ENCODE results near the gene ZC3H12A.

The ZC3H12A gene

DNA sequence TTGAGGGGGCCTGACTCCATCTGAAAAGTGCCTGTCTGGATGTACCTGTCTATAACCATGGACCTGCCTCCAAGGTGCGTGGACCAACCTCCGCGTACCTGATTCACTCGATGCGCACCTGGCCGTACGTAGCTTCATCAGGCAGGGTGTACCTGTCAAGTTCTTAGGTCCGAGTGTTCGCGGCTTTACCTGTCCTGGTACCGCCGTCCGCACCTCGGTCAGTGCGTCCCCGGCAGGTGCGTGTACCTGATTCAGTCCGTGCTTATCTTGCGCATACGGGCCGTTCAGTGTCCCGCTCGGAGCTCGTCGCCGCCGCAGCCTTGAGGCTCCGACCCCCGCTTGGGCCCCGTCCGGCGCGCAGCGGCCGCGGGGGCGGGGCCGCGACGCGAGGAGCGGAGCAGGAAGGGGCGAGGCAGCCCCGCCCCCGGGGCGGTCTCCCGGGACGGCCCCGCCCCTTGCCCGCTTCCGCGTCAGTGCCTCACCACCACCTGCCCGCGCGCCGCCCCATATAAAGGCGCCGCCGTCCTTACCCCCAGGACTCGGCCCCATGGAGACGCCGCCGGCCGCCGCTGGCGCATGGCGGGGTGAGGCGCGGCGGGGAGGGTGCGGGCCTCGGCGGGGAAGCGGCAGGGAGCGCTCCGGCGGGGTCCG lies at the start of gene ZC3H12A:
Gene ZC3H12A, plus strand, starts transcription at position 535 of the 651 bp plus-strand sequence. CDS start 917 bp downstream, outside the sequence.
- no peak for FAIRE-seq

DNA sequence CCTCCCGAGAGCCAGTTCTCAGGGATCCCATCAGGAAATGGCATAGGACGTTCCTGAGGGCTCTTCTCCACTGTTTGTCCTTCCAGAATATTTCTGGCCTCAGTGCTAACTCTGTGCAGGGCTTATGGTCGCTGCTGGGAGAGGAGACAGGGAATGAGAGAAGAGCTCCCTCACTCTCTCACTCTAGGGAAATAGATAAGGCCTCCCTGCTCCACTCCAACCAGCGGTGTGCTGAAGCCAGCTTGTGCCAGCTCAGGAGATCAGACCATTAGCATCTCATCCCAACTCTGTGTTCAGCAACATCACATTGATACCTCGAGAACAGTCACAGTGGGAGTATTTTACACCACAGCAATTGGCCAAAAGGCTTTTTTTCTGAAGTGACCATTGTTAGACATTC lies 49.2 kb upstream of the ZC3H12A start:
- no peak for FAIRE-seq

DNA sequence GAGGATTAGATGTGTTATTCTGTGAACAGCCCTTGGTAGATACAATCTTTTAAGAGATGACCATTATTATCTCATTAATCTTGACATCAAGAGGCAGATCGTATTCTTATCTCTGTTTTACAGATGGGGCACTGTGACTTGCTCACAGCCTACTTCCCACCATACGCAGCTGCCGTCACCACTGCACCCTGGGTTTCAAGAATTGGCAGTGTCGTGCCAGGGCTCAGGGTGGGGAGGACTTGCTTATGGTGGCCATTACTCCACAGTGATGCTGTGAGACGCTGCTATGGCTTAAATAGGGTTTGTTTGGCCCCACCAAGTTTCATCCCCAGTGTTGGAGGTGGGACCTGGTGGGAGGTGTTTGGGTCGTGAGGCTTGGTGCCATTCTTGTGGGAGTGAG lies 45.4 kb upstream of the ZC3H12A start:
- FAIRE-seq = no peak

DNA sequence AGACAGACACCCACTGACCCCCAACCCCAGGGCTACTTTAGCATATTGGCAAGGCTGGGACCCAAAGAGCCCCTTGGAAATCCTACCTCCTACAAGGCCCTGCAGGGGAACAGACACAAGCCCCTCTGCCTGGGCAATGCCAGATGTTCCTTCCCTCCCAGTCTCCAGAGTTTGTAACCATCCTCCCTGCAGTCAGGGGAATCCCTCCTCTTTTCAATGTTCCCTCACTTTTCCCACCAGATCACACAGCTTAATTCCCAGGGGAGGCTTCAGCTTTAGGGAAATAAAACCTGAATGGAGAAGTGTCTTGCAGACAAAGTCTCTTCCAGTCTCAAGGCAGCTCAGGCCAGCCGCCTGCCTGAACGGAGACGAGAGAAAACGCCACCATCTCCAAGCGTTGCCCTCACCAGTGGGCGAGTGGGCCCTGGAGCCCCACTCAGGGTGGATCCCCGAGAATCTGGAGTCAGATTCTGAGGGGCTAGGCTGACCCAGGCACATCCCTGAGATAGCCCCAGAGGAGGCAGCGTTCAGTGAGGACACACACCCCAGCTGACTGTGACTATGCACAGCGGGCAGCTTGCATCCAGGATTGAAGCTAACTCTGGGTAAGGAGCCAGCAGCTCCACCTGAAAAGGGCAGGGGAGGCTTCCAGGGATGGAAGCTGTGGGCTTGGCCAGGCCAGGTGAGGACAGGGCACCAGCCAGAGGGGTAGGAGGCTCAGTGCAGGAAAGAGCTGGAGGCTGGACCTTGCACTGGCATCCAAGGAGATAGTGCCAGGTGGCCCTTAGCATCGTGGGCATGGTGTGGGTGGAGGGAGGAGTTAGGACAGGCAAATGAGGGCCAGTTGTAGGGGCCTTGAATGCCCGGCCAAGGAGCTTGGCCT lies 44.0 kb upstream of the ZC3H12A start:
- no peak for FAIRE-seq

DNA sequence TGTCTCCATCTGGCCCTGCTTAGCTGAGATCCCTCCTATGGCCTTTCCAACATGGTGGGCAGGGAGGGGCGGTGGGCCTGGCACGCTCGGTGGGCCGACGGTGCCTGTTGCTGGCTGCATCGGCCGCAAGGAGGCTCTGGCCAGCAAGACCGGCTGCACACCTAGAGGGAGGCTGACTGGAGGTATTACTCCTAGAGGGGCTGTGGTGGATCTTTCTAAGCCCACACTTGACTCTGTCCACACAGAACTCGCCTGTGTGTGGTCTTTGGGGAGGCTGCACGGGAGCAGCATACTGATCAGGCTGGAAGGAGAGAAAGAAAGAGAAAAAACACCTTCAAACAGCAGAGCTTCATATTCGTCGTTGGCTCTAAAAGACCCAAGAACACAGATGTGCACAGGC lies 41.7 kb upstream of the ZC3H12A start:
- FAIRE-seq = no peak

DNA sequence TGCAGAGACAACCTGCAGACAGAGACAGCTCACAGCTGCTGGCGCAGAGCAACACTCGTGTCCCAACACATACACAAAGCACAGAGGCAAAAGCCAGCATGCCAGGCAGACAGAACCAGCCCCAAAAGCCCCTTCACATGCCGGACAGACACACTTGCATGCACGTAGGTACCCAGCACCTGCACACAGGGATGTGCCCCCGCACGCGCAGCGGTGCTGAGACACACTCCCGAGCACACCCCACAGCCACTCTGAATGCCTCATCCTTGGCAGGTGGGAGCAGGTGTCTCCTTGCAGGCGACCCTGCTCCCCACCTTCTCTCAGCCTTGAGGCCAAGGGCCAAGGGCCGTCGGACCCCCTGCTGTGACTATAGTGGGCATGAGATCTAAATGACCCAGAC lies 41.2 kb upstream of the ZC3H12A start:
- FAIRE-seq = no peak

DNA sequence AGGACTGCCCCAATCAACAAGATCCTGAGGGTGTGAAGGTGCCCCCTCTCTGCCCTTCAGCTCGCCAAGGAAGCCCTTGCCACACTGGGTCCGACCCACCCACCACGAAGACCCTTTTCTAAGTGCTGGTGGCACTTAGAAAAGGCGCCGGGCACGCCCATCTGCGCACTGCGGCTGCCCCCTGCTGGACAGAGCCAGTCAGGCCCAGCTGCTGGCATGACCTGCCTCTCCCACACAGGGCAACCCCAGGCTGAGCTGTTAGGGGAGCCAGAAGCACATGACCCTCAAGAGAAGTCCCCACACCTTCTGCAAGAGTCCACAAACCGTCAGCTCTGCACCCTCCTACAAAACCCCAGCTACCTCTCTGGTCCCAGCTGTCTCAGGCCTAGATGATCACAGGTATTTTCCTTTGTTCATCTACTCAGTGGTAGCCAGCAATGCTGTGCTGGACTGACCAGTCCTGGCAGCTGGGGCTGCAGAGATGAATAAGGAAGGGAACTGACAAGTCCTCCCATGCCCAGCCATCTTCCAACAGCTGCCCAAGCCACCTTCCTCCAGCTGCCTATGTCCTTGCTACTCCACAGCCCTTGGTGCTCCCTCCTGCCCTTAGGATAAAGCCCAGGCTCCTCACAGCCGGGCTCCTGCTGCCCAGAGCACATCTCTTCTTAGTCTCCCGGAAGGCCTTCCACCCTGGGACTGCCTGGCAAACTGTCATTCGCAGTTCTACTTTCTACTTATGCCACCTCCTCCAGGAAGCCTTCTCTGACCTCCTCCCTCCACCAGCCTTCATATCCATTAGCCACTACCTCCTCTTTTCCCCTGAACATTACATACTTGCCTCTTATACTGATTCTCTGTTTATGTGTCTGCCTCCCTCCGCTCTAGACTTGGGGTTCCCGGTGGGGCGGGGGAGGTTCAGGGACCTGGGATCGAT lies 39.8 kb upstream of the ZC3H12A start:
- FAIRE-seq = no peak

DNA sequence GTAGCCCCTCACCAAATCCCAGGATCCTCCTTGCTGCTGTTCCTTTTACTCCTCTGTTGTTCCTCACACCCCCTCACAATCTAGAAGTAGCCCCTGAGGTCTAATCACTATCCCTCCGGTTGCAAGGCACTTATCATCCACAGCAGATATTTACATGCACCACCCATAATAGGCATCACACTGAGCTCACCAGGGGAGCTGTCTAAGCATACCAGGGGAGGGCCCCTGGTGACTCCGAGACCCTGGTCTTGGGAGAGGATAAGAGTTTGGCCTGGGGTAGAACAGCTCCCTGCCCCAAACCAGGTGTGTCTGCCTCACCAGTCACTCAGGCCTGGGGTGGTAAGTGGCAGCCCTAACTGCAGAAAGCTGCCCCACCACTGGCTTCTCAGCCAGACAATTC lies 37.3 kb upstream of the ZC3H12A start:
- no peak for FAIRE-seq

DNA sequence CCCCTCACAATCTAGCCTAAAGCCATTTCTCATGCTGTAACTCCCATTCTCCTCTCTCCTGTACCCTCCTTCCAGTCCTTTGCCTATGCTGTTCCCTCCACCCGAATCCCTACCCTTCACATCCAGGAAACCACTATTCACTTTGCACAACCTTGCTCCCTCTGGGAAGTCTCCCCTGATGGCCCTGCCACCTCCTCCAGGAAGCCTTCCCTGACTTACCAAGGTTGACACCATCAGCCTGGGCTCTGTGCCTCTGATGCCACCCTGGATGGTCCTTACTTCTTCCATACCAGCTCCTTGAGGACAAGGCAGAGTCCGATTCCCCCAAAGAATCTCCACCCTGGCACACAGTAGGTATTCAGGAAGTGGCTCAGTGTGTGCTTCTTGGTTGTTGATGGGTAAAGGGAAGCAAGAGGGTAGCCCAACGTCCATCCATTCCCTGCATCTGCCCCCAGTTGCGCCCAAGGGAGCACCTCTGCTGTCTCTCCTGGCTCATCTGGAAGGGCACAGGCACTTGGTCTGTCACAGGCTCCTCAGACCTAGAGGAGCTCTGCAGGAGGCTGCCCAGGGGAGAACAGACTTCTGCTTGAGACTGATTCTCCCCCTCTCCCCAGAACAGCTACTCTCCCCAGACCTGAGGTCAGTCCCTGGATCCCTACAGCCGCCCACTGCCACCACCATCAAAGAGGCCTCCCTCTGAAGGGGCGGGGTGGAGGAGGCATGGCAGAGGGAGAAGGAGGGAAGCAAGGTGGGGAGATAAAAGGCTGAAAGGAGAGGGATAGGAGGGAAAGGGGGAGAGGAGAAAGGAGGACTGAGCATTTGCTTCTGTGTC lies 36.1 kb upstream of the ZC3H12A start:
- FAIRE-seq = no peak

DNA sequence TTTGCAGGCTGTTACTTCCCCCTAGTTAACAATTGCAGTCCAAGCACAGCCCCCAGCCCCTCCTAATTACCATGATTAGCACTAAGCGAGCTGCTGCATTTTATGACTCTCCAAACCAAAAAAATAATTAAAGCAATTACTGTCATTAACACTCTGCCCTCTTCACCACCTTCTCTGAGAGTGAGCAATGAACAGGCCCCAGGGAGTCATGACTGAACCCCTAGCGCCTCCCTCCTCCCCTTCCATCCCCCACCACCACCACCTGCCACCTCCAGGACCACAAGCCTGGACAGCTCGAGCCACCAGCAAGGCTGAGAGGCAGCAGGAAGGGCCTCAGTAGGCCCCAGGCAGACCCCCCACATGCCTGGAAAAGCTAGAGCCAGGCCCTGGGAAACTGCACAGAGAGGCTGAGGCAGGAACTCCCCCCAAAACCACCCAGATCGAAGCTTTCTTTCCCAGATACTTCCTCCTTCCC lies 35.5 kb upstream of the ZC3H12A start:
- FAIRE-seq = no peak

DNA sequence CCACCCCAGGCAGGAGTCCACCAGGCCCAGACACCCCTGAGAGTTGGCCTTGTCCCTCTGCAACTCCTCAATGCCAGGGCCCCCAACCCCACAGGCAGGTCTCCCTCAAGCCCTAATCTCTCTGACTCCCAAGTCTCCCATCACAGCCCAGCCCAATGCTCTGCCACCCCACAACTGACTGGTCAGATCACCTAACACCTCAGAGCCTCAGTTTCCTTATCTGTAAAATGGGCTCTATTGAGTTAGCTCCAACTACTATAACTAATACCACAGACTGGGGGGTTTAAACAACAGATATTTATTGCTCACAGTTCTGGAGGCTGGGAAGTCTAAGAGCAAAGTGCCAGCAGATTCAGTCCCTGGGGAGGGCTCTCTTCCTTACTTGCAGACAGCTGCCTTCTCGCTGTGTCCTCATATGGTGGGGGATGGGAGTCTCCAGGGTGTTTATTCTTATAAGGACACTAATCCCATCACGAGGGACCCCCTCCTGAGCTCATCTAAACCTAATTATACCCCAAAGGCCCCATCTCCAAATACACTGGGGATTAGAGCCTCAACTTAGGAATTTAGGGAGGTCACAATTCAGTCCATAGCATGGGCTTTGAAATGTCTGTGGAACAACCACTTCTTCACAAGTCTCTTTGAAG lies 34.9 kb upstream of the ZC3H12A start:
- no peak for FAIRE-seq

DNA sequence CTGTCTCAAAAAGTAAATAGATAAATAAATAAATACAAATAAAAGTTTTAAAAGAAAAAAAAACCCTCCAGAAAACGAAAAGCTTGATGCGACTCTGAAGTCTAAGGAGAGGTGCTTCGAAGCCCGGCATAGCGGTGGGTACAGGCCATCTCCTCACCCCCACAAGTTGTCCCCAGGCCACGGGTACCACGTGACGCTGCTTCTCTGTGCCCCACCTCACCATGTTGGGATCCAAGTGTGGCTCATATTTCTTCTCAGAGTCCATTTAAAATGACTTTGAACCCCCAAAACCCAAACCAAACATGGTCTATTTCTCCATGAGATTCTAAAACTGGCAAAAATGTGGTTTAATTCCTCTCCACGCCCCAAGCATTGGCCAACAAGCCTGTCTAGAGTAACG lies 32.9 kb upstream of the ZC3H12A start:
- no peak for FAIRE-seq

DNA sequence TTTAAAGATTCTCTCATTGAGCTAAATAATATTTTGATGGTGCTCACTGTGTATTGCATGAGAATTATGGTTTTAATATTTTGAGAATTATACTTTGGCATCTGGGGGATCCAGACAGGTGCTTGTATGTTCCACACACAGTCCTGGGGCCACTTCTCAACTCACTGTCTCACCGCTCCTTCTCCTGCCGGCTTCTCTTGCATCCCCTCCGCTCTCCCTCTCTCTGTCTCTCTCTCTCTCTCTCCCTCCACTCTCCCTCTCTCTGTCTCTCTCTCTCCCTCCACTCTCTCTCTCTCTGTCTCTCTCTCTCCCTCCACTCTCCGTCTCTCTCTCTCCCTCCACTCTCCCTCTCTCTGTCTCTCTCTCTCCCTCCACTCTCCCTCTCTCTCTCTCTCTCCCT lies 32.2 kb upstream of the ZC3H12A start:
- FAIRE-seq = no peak

DNA sequence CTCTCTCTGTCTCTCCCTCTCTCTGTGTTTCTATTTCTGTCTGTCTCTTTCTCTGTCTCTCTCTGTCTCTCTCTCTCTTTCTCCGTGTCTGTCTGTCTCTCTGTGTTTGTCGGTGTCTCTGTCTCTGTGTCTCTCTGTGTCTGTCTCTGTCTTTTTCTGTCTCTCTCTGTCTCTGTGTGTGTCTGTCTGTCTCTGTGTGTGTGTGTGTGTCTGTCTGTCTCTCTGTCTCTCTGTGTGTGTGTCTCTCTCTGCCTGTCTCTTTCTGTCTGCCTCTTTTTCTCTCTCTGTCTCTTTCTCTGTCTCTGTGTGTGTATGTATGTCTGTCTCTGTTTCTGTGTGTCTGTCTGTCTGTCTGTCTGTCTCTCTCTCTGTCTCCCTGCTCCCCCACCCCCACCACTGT lies 31.7 kb upstream of the ZC3H12A start:
- no peak for FAIRE-seq

DNA sequence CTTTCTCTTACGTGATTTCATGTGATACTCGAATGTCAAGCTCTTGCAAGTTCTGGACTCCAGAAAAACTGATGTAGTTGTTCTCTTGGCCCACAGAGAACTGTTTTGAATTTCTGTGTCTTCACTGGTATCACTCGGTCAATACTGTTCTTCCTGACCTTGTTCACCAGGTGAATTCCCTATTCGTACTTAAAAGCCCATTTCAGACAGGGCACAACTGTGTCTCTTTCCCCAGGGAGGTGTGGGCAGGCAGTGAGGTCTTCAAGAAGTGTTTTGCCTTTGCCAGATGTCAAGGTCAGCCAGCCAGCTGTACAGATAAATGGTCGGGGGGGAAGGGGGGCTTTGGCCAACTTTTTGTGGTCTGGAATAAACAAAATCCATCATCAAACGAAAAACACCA lies 27.5 kb upstream of the ZC3H12A start:
- FAIRE-seq = no peak

DNA sequence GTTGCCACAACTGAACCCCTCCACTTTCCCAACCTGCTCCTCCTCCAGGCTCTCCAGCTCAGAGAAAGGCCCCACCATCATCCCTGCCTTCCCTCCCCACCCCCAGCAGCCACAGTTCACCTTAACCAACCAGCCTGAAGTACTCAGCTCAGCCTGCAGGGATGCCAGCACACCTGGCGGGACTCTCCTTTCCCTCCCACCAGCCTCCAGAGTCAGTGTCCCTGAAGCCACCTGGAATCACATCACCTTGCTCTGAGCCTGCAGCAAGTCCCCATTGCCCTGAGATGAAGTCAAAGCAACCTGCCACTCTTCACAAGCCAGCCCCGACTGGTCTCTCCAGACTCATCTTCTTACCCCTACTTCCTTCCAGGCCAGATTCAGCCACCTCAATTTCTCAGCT lies 26.2 kb upstream of the ZC3H12A start:
- FAIRE-seq = no peak

DNA sequence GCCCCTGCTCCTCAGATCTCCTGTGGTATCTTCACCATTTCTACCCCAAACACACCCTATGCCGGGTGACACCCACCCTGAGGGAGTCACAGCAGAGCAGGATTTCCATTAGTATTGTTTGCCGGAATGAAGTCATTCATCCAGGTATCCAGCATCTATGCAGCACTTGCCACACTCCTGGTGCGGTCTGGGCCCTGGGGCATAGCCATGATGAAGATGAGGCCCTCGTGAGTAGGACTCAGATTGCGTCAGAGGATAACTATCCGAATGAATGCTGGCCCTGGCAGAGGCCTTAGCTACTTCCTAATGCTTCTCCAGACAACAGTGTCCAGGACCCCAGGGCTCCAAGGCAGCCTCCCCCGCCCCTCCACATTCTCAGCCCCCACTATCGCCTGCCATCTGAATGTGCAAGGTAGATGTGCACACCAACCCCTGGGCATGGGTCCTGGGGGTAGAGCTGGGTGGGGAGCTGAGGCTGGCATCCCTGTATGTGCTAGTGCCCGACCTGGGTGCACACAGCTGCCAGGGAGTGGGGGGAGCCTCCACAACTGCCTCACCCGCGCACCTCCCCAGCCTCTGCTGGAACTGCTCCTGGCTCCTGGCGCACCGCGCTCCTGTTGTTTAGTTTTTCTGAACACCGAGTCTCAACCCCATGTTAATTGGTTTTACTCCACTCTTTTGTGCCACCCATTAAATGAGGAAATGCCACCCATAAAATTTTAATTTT lies 25.5 kb upstream of the ZC3H12A start:
- no peak for FAIRE-seq

DNA sequence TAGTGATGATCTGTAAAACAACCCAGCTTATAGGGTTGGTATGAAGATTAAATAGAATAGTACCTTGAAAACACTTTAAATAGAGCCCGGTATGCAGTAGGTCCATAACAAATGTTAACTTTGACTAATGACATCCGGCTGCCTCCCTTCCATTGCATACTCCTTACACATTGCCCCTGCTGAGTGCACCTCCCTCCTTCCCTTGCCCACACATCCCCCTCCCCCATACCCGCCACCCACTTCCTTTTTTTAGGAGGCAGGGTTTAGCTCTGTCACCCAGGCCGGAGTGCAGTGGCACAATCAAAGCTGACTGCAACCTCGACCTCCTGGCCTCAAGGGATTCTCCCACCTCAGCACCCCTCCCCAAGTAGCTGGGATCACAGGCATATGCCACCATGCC lies 24.4 kb upstream of the ZC3H12A start:
- FAIRE-seq = no peak

DNA sequence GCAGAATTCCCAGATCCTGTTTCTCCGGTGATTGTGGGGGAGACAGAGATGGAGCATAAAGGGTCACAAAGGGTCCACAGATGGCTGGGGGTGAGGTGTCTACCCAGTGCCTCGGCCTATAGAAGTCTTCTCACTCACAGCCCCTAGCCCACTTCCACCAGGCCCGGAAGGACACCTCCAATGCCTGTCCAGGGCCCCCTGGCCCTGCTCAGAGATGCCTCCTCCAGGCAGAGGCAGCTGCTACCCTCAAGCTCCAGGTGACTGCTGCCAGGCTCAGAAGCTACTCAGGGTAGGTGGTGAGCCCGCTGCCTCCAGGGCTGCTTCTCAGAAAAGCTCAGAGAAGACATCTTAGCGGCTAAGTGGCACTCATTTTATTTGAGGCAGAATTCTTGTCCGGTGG lies 22.0 kb upstream of the ZC3H12A start:
- no peak for FAIRE-seq

DNA sequence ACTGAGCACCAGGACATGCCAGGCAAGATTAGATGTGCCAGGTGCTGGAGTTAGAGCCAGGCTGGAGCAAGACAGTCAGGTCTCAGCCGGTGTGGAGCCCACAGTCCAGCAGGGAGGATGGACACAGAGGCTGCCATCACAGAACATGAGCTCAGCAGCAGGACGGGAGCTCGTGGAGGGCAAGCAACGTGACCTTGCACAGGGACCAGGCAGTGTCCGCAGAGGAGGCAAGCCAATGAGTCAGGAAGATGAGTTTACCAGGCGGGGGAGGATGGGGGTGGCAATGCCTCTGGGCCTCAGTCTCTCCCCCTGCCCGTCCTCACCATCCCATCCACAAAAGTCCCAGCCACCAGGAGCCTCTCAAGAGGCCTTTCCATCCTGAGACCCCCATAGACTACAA lies 20.7 kb upstream of the ZC3H12A start:
- FAIRE-seq = no peak

DNA sequence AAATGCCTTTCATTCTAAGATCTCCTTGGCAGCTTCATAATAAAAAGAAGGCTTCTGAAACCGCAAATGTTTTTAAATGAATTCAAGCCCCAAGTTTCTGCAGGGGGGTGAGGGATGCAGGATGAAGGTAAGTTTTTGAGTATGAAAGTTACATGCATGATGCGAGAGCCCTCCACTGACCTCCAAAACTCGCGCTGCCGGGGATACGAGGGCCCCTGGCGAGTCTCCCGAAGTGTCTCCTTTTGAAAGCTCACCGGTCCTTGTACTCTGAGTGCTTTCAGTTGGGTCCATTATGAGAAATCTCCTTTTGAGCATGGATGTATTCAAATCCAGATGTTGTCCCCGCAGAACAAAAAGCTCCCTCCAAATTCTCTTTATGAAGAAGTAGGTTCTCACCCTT lies 18.9 kb upstream of the ZC3H12A start:
- FAIRE-seq = no peak

All from colon (tissue), 2 donors.